HepG2 (cell line): ENCODE data around the gene ZFAND3. TPM values are rescaled to one million over a fixed set of nuclear protein-coding genes. Genes with fewer than 3 reads are reported as not detected.
A peak's percentile ranks its signal among the peaks of the same experiment; 100 is the strongest.

ENCODE experiments used
- CSRNP1 ChIP-seq: sonication (generic); formaldehyde crosslinking; IDR thresholded peaks from 2 replicates; pipeline ENCODE4 v1.8.1; 2023; ENCODE audit warnings: mild to moderate bottlenecking, missing genetic modification reagents
- DDIT3 ChIP-seq: sonication (generic); formaldehyde crosslinking; IDR thresholded peaks from 2 replicates; pipeline ENCODE4 v1.4.0; 2020; ENCODE audit warnings: mild to moderate bottlenecking, missing genetic modification reagents
- ELF4 ChIP-seq: sonication (generic); formaldehyde crosslinking; IDR thresholded peaks from 2 replicates; pipeline ENCODE4 v1.5.0; 2020; ENCODE audit warnings: missing genetic modification reagents, mild to moderate bottlenecking, moderate library complexity, borderline replicate concordance
- GABPA ChIP-seq, 2 experiments: IDR thresholded peaks; 2 replicates each; pipeline ENCODE4 v1.6.1; 2011 to 2016; ENCODE audit warnings: low read depth in 2 of 2, low read length in 1 of 2, missing biosample characterization in 1 of 2, missing genetic modification characterization in 1 of 2
- KDM5A ChIP-seq: fragments of 200-600 bp; sonication (generic); IDR thresholded peaks from 2 replicates; pipeline ENCODE4 v1.7.0; 2018; ENCODE audit warnings: antibody characterized with exemption, mild to moderate bottlenecking, low read length, borderline replicate concordance
- MYPOP ChIP-seq: sonication (generic); formaldehyde crosslinking; IDR thresholded peaks from 2 replicates; pipeline ENCODE4 v1.8.1; 2023; ENCODE audit warnings: mild to moderate bottlenecking, moderate library complexity, missing genetic modification reagents
- NFIB ChIP-seq: sonication (generic); formaldehyde crosslinking; IDR thresholded peaks from 2 replicates; pipeline ENCODE4 v1.9.0; 2021; ENCODE audit warnings: missing genetic modification reagents, mild to moderate bottlenecking, borderline replicate concordance
- PCBP1 ChIP-seq: fragments of 200-400 bp; formaldehyde crosslinking; IDR thresholded peaks from 2 replicates; pipeline ENCODE4 v1.6.1; 2017; ENCODE audit warnings: mild to moderate bottlenecking, low read depth, low read length, borderline replicate concordance
- SMARCC2 ChIP-seq: fragments of 450-650 bp; IDR thresholded peaks from 2 replicates; pipeline ENCODE4 v1.6.1; 2017; ENCODE audit warnings: antibody characterized with exemption, mild to moderate bottlenecking
- SP2 ChIP-seq: sonication (generic); formaldehyde crosslinking; IDR thresholded peaks from 2 replicates; pipeline ENCODE4 v1.5.1; 2020; ENCODE audit warnings: mild to moderate bottlenecking, missing genetic modification reagents
- TGIF2 ChIP-seq: IDR thresholded peaks from 2 replicates; pipeline ENCODE4 v1.6.1; 2016; ENCODE audit warnings: control low read depth, missing compliant biosample characterization
- ZBTB7A ChIP-seq: sonication (generic); formaldehyde crosslinking; IDR thresholded peaks from 2 replicates; pipeline ENCODE4 v1.8.0; 2022; ENCODE audit warnings: mild to moderate bottlenecking, missing genetic modification reagents
- ZNF329 ChIP-seq: sonication (generic); formaldehyde crosslinking; IDR thresholded peaks from 2 replicates; pipeline ENCODE4 v1.9.0; 2021; ENCODE audit warnings: low read depth, mild to moderate bottlenecking, missing genetic modification reagents
- ZNF33A ChIP-seq: sonication (generic); formaldehyde crosslinking; IDR thresholded peaks from 2 replicates; pipeline ENCODE4 v1.5.1; 2020; ENCODE audit warnings: missing genetic modification reagents, mild to moderate bottlenecking, moderate library complexity, borderline replicate concordance
- ZNF407 ChIP-seq: sonication (generic); formaldehyde crosslinking; IDR thresholded peaks from one replicate; pipeline ENCODE4 v1.5.1; 2020; ENCODE audit warnings: mild to moderate bottlenecking, missing genetic modification reagents; ENCODE audit errors: not compliant biosample characterization
- ZNF432 ChIP-seq: sonication (generic); formaldehyde crosslinking; IDR thresholded peaks from 2 replicates; pipeline ENCODE4 v1.5.0; 2020; ENCODE audit warnings: missing genetic modification reagents, mild to moderate bottlenecking, borderline replicate concordance
- ZNF629 ChIP-seq: sonication (generic); formaldehyde crosslinking; conservative IDR thresholded peaks from 2 replicates; pipeline ENCODE4 v1.5.0; 2020; ENCODE audit warnings: missing genetic modification reagents
- ZSCAN12 ChIP-seq: sonication (generic); formaldehyde crosslinking; IDR thresholded peaks from 2 replicates; pipeline ENCODE4 v1.9.0; 2021; ENCODE audit warnings: mild to moderate bottlenecking, missing genetic modification reagents
- polyA plus RNA-seq, 8 experiments: library from polyadenylated mRNA; depleted of rRNA in 3 of 8; stranded (reverse) in 7 of 8; unstranded in 1 of 8; fragments of >200 nt; fragmentation: Illumina TruSeq in 4 of 8; extraction: Trizol in 4 of 8; gene quantifications; 2 replicates each; pipeline versions ENCODE4 v1.2.1 to v1.2.3, GENCODE V29; 2011 to 2016; ENCODE audit warnings: low read depth in 4 of 8, missing spikeins in 1 of 8, mixed read lengths in 1 of 8; ENCODE audit not compliant: insufficient read depth in 1 of 8
- total RNA-seq, 5 experiments: library from RNA; depleted of rRNA; stranded (reverse); fragments of >200 nt; fragmentation: Illumina TruSeq; extraction: Trizol; gene quantifications; 2 replicates each; pipeline ENCODE4 v1.2.3, GENCODE V29; 2016; ENCODE audit warnings: low read depth in 1 of 5

Gene ZFAND3
- total and polyA plus RNA-seq, 2 of the 13 experiments (the other 11 are each of a cell fraction or from before 2014, with no cell fraction given) = 16.4 to 17.1 TPM

GRCh38 chr6:37818536-37819176 is 871 bp upstream of the ZFAND3 start (continued):
- no peak for TF ChIP-seq CSRNP1 (CRISPR knock-in tag)
- 0 out of 2 replicates have a peak, but pooled peaks have one; percentile 27 for TF ChIP-seq TGIF2 (CRISPR knock-in tag)
- TF ChIP-seq MYPOP (CRISPR knock-in tag) = no peak
- TF ChIP-seq ELF4 = peak; percentile 100
- TF ChIP-seq NFIB (CRISPR knock-in tag) = no peak
- peak; percentile 55; the same call in 1 of the 2 replicates for TF ChIP-seq ZBTB7A (CRISPR knock-in tag)
- TF ChIP-seq ZSCAN12 = no peak; the same call in 1 of the 2 replicates
- TF ChIP-seq ZNF329 (CRISPR knock-in tag) = no peak
- TF ChIP-seq DDIT3 (CRISPR knock-in tag) = no peak
- TF ChIP-seq SP2 (CRISPR knock-in tag) = no peak
- TF ChIP-seq PCBP1 = no peak; the same call in 1 of the 2 replicates
- 0 out of 2 replicates have a peak, but pooled peaks have one; percentile 12 for TF ChIP-seq KDM5A
- TF ChIP-seq ZNF407 (CRISPR knock-in tag) = no peak
- no peak for TF ChIP-seq ZNF33A (CRISPR knock-in tag)
- no peak for TF ChIP-seq ZNF432
- no peak; the same call in 1 of the 2 replicates for TF ChIP-seq GABPA (IDR thresholded peaks at IDR 0.05; ENCODE audit: low read depth, low read length)
- TF ChIP-seq GABPA (CRISPR knock-in tag; IDR thresholded peaks at IDR 0.05; ENCODE audit: low read depth) = peak; percentile 51
- no peak for TF ChIP-seq ZNF629
- no peak for TF ChIP-seq SMARCC2
